CD4-positive, alpha-beta memory T cell (primary cell): ENCODE results near the gene CDK15. TPM values are rescaled to one million over a fixed set of nuclear protein-coding genes. Genes with fewer than 3 reads are reported as not detected.

ENCODE experiments used
- CTCF ChIA-PET: fragments of 350-600 bp; sonication (Branson Sonifier 250); formaldehyde crosslinking; loops from one replicate; lab custom pipeline; 2021; ENCODE audit warnings: inconsistent platforms; ENCODE audit not compliant: partially characterized antibody; lab: Charles Lee
- POLR2A ChIA-PET: fragments of 350-600 bp; sonication (Branson Sonifier 250); formaldehyde crosslinking; loops from one replicate; lab custom pipeline; 2021; ENCODE audit not compliant: partially characterized antibody; lab: Charles Lee
- DNase-seq, 5 donors: peaks; one replicate each; pipeline versions ENCODE4 v3.0.0 to v3.0.0-alpha.2; 2020 to 2022; ENCODE audit warnings: mixed read lengths in 1 of 5
- H3K27ac ChIP-seq: one replicate; pipeline ENCODE4 v1.7.0; 2013; ENCODE audit warnings: low read depth, low read length
- H3K27me3 ChIP-seq: 2 replicates; pipeline ENCODE4 v1.7.0; 2013; ENCODE audit warnings: mild to moderate bottlenecking, low read length, moderate library complexity; ENCODE audit not compliant: insufficient read depth
- H3K36me3 ChIP-seq: 2 replicates; pipeline ENCODE4 v1.7.0; 2013; ENCODE audit warnings: mild to moderate bottlenecking, low read length, moderate library complexity; ENCODE audit not compliant: insufficient read depth
- H3K4me1 ChIP-seq: 2 replicates; pipeline ENCODE4 v1.7.0; 2013; ENCODE audit warnings: mild to moderate bottlenecking, low read length, moderate library complexity; ENCODE audit not compliant: insufficient read depth
- H3K4me3 ChIP-seq, 2 donors: one replicate each; pipeline ENCODE4 v1.7.0; 2013; ENCODE audit warnings: low read length in 2 of 2, mild to moderate bottlenecking in 1 of 2
- H3K9me3 ChIP-seq, 2 donors: one replicate each; pipeline ENCODE4 v1.7.0; 2013; ENCODE audit warnings: low read length in 2 of 2, control low read depth in 1 of 2; ENCODE audit not compliant: control insufficient read depth in 1 of 2
- H3K27ac Mint-ChIP-seq, 7 donors: one replicate each; pipeline ENCODE4 v1.8.0; 2020 to 2021; ENCODE audit warnings: mixed read lengths in 7 of 7, mild to moderate bottlenecking in 6 of 7, inconsistent platforms in 3 of 7, moderate library complexity in 3 of 7
- H3K27me3 Mint-ChIP-seq, 2 donors: one replicate each; pipeline ENCODE4 v1.8.0; 2020 to 2021; ENCODE audit warnings: mixed read lengths in 2 of 2
- H3K36me3 Mint-ChIP-seq, 2 donors: one replicate each; pipeline ENCODE4 v1.8.0; 2020 to 2021; ENCODE audit warnings: mixed read lengths in 2 of 2, inconsistent platforms in 1 of 2, mild to moderate bottlenecking in 1 of 2
- H3K4me1 Mint-ChIP-seq, 4 donors: one replicate each; pipeline ENCODE4 v1.8.0; 2020 to 2021; ENCODE audit warnings: mixed read lengths in 4 of 4, mild to moderate bottlenecking in 1 of 4
- H3K4me3 Mint-ChIP-seq, 8 donors: one replicate each; pipeline ENCODE4 v1.8.0; 2020 to 2021; ENCODE audit warnings: mixed read lengths in 8 of 8, mild to moderate bottlenecking in 7 of 8, moderate library complexity in 6 of 8, inconsistent platforms in 3 of 8
- H3K9me3 Mint-ChIP-seq, 8 donors: one replicate each; pipeline ENCODE4 v1.8.0; 2020 to 2021; ENCODE audit warnings: mixed read lengths in 8 of 8, mild to moderate bottlenecking in 5 of 8, inconsistent platforms in 3 of 8, moderate library complexity in 1 of 8
- intact Hi-C: fragments of 100-400 bp; cut with micrococcal nuclease; formaldehyde crosslinking; loops from one replicate; pipeline ENCODE4 v1.15.1; 2023
- polyA plus RNA-seq, 2 donors: library from polyadenylated mRNA; unstranded; fragments of 300-500 nt; fragmentation: Illumina TruSeq; gene quantifications; one replicate each; pipeline ENCODE4 v1.2.3, GENCODE V29; 2021
- total RNA-seq, 2 experiments: library from RNA; stranded (reverse); gene quantifications; one replicate each; pipeline ENCODE4 v1.2.3, GENCODE V29; 2021

CDK15 gene
- total and polyA plus RNA-seq, 4 experiments from 2014 or later: not detected

DNA sequence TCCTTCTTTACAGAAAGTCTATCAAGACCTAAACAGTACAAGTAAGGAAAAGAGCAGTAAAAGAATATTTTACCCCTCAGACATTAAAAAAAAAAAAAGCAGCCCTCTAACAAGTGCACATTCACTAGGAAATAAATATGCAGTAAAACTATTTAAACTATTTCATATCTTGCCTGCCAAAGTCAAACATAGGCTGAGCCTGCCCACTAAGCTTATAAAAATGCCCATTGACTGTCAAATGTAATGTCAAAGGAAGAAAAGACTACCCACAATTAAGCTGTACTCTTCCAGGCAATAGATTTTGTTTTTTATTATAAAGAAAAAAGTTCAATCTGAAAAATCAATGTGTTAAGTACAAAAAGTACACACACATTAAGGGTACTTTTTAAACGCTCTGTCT is 37.4 kb upstream of the CDK15 start:
- Histone ChIP-seq H3K36me3 (no peaks in the 10 kb centered on the region), H3K27ac (no peak overlapping the region), H3K4me1 (no peaks in the 10 kb centered on the region), H3K4me3 (no peak overlapping the region), H3K27me3 (no peaks in the 10 kb centered on the region), H3K9me3 (no peaks in the 10 kb centered on the region)
- Mint-ChIP-seq H3K36me3 (peaks cover 11 to 16% of the 10 kb centered on the region in 2 donors), H3K4me1 (peaks cover 0 to under 1% (median 0%) of the 10 kb centered on the region in 4 donors), H3K27me3 (no peaks in the 10 kb centered on the region), H3K9me3 (peaks cover 0 to 3% (median 0%) of the 10 kb centered on the region in 8 donors), H3K27ac (peak overlapping the region in 1 of 7 donors; percentile 47), H3K4me3 (no peak overlapping the region)
- intact Hi-C loops: no loop called here
- ChIA-PET CTCF (interaction anchor here (1.1 to 1.2 kb wide), 2 partner anchors 17 to 19 kb away, joined by 3 to 4 read pairs; no protein-coding TSS in a partner anchor), POLR2A (interaction anchor here (2.5 kb wide), 1 partner anchor 12 kb away, joined by 12 read pairs; the partner anchor contains the start of gene ALS2)
- no peak for DNase-seq

DNA sequence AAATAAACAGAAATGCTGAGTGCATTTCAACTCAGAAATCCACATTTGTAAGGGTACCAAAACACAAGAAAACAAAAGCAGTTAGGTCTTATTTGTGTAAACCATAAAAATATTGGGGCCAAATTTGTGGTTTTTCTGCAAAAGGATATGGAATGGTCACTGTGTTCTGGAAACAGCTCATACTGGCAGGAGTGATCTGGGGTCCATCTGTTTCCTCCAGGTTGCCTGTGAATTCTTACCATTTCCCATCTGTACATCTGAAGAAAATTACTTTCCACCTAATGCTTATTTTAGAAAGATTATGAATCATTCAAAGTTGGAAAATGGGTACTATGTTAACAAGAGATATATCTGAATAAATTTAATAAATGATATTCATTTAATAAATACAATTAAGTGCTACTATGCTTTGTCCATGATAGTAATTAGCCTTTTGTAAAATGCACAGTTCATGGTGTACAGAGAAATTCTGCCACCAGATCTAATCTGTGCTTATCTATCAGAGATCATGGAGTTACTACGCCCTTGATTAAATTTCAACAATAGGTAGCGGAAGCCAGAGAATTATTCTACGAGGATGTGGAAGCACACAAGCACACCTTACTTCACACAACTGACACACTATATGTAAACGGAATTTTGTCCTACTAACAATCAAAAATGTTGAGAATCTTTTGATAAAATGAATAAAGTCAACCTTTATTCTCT is 36.5 kb upstream of the CDK15 start:
- Histone ChIP-seq H3K36me3 (no peaks in the 10 kb centered on the region), H3K4me3 (no peak overlapping the region), H3K27ac (no peak overlapping the region), H3K4me1 (no peaks in the 10 kb centered on the region), H3K27me3 (no peaks in the 10 kb centered on the region), H3K9me3 (no peaks in the 10 kb centered on the region)
- Mint-ChIP-seq H3K4me1 (peaks cover 0 to 4% (median 0%) of the 10 kb centered on the region in 4 donors), H3K27ac (no peak overlapping the region), H3K27me3 (no peaks in the 10 kb centered on the region), H3K4me3 (no peak overlapping the region), H3K9me3 (peaks cover 0 to 3% (median 0%) of the 10 kb centered on the region in 8 donors), H3K36me3 (peaks cover 8 to 16% of the 10 kb centered on the region in 2 donors)
- intact Hi-C loops: no loop called here
- CTCF ChIA-PET: interaction anchor here (1.1 kb wide), 1 partner anchor 17 kb away, joined by 3 read pairs; no protein-coding TSS in a partner anchor
- POLR2A ChIA-PET: interaction anchor here (2.5 kb wide), 1 partner anchor 11 kb away, joined by 12 read pairs; the partner anchor contains the start of gene ALS2
- DNase-seq: no peak

DNA sequence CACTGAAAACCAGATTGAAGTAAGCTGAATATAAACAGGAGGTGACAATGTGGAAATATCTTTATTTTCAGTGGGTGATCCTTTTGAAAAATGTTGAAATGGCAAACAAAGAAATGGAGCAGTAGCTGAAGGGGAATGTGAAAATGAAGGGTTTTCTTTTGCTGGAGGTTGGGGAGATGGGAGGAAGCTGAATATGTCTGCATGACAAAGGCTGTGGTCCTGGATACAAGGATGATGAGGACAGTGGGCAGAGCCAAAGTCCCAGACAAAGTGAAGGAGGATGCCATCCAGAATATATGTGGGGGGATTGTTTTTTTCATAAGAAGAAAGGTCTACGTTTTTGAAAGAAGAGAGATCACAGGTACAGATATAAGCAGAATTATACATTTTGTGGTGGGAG is 32.3 kb upstream of the CDK15 start:
- H3K27ac ChIP-seq: no peak overlapping the region
- H3K27me3 ChIP-seq: no peaks in the 10 kb centered on the region
- Mint-ChIP-seq H3K27me3 (no peaks in the 10 kb centered on the region), H3K4me1 (peaks cover 0 to 4% (median under 1%) of the 10 kb centered on the region in 4 donors), H3K9me3 (peaks cover 0 to 3% (median 0%) of the 10 kb centered on the region in 8 donors), H3K36me3 (no peaks in the 10 kb centered on the region), H3K27ac (no peak overlapping the region), H3K4me3 (no peak overlapping the region)
- no peak overlapping the region for H3K4me3 ChIP-seq
- DNase-seq: no peak
- H3K4me1 ChIP-seq: no peaks in the 10 kb centered on the region
- no peaks in the 10 kb centered on the region for H3K9me3 ChIP-seq
- intact Hi-C loops: no loop called here
- POLR2A ChIA-PET: no interaction called here
- CTCF ChIA-PET: no interaction called here
- no peaks in the 10 kb centered on the region for H3K36me3 ChIP-seq

DNA sequence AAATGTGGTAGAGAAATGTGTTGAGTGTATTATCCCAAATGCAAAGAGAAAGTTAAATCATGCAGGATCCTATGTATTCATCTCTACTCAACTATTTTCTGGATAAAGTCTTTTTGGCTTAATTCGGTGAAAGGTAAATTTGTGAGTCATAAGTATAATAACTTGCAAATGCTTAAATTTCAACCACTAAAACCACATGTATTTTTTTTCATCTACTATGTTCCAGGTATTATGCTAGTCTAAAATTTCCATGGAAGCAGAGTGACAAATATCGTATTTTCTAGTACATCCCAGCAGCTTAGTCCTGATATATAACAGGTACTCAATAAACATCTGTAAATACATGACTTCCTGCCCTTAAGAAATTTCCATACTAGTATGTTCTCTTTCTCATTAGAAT is 31.8 kb upstream of the CDK15 start:
- Histone ChIP-seq H3K36me3 (no peaks in the 10 kb centered on the region), H3K27ac (no peak overlapping the region), H3K4me1 (no peaks in the 10 kb centered on the region), H3K4me3 (no peak overlapping the region), H3K27me3 (no peaks in the 10 kb centered on the region), H3K9me3 (no peaks in the 10 kb centered on the region)
- no peaks in the 10 kb centered on the region for H3K27me3 Mint-ChIP-seq
- peaks cover 0 to 3% (median 0%) of the 10 kb centered on the region in 8 donors for H3K9me3 Mint-ChIP-seq
- peaks cover 0 to 5% (median under 1%) of the 10 kb centered on the region in 4 donors for H3K4me1 Mint-ChIP-seq
- CTCF ChIA-PET: no interaction called here
- intact Hi-C loops: no loop called here
- no peaks in the 10 kb centered on the region for H3K36me3 Mint-ChIP-seq
- DNase-seq: no peak
- POLR2A ChIA-PET: no interaction called here
- H3K27ac Mint-ChIP-seq: no peak overlapping the region
- no peak overlapping the region for H3K4me3 Mint-ChIP-seq

DNA sequence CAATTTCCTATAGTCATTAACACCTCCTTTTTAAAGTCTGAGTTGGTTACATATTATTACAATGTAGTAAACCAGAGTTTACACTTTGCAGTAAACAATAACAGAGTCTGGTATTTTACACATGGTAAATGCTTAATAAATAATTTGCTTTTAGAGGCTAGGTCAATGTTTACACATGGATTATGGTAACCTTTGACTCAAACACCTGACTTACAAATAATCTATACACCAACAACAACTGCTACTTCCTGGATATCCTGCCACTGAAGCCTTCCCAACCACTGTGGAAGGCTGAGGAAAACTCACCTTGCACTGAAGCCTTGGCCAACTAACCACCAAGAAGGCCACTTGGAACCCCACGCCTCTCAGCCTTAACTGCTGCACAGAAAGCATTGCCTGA is 31.0 kb upstream of the CDK15 start:
- Mint-ChIP-seq H3K27me3 (no peaks in the 10 kb centered on the region), H3K4me1 (peaks cover 5 to 13% (median 7%) of the 10 kb centered on the region in 4 donors), H3K9me3 (peaks cover 0 to 3% (median 0%) of the 10 kb centered on the region in 8 donors), H3K4me3 (no peak overlapping the region), H3K27ac (no peak overlapping the region), H3K36me3 (peaks cover 0 to 2% of the 10 kb centered on the region in 2 donors)
- H3K4me3 ChIP-seq: no peak overlapping the region
- intact Hi-C loops: no loop called here
- H3K4me1 ChIP-seq: peaks cover 7% of the 10 kb centered on the region
- ChIA-PET POLR2A (no interaction called here), CTCF (no interaction called here)
- H3K27ac ChIP-seq: no peak overlapping the region
- no peaks in the 10 kb centered on the region for H3K36me3 ChIP-seq
- no peaks in the 10 kb centered on the region for H3K9me3 ChIP-seq
- no peaks in the 10 kb centered on the region for H3K27me3 ChIP-seq
- DNase-seq: no peak

DNA sequence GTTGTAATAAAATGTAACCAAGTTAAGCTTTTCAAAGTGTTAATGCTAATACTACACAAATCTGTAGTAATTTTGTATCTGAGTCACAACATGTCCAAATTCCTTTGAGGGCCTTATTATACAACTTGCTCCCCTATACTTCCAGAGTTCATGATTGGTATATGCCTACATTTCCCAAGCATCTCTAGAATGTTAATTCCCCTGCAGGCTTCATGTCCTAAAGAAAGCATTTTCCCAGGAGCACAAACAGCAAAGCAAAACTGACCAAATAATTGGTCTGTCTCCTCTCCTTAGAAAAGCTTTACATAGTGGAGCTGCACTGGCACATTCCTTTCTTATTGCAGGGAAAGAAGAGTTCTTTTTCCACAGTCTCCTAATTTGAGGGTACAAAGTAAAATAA is 29.3 kb upstream of the CDK15 start:
- H3K9me3 Mint-ChIP-seq: peaks cover 0 to 5% (median 0%) of the 10 kb centered on the region in 8 donors
- no peak for DNase-seq
- H3K27me3 Mint-ChIP-seq: peaks cover 1% of the 10 kb centered on the region in 2 donors
- H3K27ac ChIP-seq: no peak overlapping the region
- ChIA-PET CTCF (no interaction called here), POLR2A (no interaction called here)
- intact Hi-C loops: no loop called here
- no peak overlapping the region for H3K27ac Mint-ChIP-seq
- peaks cover 11 to 22% (median 18%) of the 10 kb centered on the region in 4 donors for H3K4me1 Mint-ChIP-seq
- H3K4me3 Mint-ChIP-seq: no peak overlapping the region
- no peaks in the 10 kb centered on the region for H3K27me3 ChIP-seq
- no peaks in the 10 kb centered on the region for H3K9me3 ChIP-seq
- no peak overlapping the region for H3K4me3 ChIP-seq
- H3K36me3 Mint-ChIP-seq: peaks cover 0 to 7% of the 10 kb centered on the region in 2 donors
- H3K4me1 ChIP-seq: peaks cover 14% of the 10 kb centered on the region
- no peaks in the 10 kb centered on the region for H3K36me3 ChIP-seq

DNA sequence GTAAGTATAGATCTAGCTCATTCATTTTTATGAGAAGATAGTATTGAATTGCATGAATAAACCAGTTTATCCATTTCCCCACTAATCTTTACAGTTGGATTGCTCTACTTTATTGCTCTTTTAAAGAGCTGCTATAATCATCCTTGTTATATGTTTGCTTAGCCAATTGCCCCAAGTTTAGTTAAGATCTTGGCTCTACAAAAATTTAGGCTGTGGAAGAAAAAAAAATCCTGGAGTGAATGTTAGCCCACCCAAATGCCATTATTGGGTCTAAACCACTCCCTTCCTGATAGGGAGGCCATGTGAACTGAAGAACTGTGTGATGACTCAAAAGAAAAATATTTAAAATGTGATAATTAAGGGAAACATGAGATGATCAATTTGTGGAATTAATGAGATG is 28.5 kb upstream of the CDK15 start:
- H3K4me3 Mint-ChIP-seq: no peak overlapping the region
- ChIA-PET CTCF (no interaction called here), POLR2A (interaction anchor here (1.2 to 1.5 kb wide), 2 partner anchors 11 to 913 kb away, joined by 3 to 4 read pairs; partner anchors contain the start of gene CLK1)
- Histone ChIP-seq H3K4me1 (peaks cover 15% of the 10 kb centered on the region), H3K27me3 (no peaks in the 10 kb centered on the region), H3K4me3 (no peak overlapping the region), H3K9me3 (no peaks in the 10 kb centered on the region), H3K27ac (no peak overlapping the region), H3K36me3 (no peaks in the 10 kb centered on the region)
- H3K9me3 Mint-ChIP-seq: peaks cover 0 to 5% (median 0%) of the 10 kb centered on the region in 8 donors
- peaks cover 1% of the 10 kb centered on the region in 2 donors for H3K27me3 Mint-ChIP-seq
- DNase-seq: no peak
- intact Hi-C loops: no loop called here
- peaks cover 11 to 22% (median 18%) of the 10 kb centered on the region in 4 donors for H3K4me1 Mint-ChIP-seq
- peak overlapping the region in 1 of 7 donors; percentile 58 for H3K27ac Mint-ChIP-seq
- peaks cover 0 to 7% of the 10 kb centered on the region in 2 donors for H3K36me3 Mint-ChIP-seq
